ENCODE results near the gene ZNF148.

ZNF148 gene

DNA sequence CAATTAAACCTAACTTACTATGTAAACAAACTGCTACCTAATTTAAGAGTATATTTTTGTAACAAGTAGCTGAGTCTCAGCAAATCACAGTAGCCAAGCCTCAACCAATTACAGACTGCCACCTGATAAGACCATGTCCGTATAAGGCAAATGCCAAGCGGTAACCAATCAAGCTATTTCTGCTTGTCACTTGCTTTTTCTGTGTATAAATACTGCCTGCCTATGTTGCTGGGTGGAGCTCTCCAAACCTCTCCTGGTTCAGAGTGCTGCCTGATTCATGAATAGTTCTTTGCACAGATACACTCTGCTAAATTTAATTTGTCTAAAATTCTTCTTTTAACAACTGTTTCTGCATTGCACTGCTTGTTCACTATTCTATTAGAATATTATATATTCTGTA is 42.6 kb downstream of the ZNF148 start:
- TF ChIP-seq YY1 (IDR thresholded peaks at IDR 0.05; ENCODE audit: low read depth) (no peak), TCF12 (IDR thresholded peaks at IDR 0.05; ENCODE audit: low read depth) (no peak), USF1 (IDR thresholded peaks at IDR 0.05) (no peak), NFIC (IDR thresholded peaks at IDR 0.05) (no peak), ZBTB7A (IDR thresholded peaks at IDR 0.05; ENCODE audit: low read depth) (no peak), RAD21 (IDR thresholded peaks at IDR 0.05; ENCODE audit: low read depth) (no peak), FOXM1 (IDR thresholded peaks at IDR 0.05; ENCODE audit: borderline replicate concordance, low read depth) (no peak), TEAD4 (IDR thresholded peaks at IDR 0.05) (no peak), CREB1 (IDR thresholded peaks at IDR 0.05; ENCODE audit: low read depth) (no peak), TAF1 (IDR thresholded peaks at IDR 0.05; ENCODE audit: low read depth) (no peak), EGR1 (IDR thresholded peaks at IDR 0.05) (no peak), EP300 (IDR thresholded peaks at IDR 0.05; ENCODE audit: borderline replicate concordance) (no peak), CEBPB (IDR thresholded peaks at IDR 0.05) (no peak)
- TF ChIP-seq, protein P1, sequence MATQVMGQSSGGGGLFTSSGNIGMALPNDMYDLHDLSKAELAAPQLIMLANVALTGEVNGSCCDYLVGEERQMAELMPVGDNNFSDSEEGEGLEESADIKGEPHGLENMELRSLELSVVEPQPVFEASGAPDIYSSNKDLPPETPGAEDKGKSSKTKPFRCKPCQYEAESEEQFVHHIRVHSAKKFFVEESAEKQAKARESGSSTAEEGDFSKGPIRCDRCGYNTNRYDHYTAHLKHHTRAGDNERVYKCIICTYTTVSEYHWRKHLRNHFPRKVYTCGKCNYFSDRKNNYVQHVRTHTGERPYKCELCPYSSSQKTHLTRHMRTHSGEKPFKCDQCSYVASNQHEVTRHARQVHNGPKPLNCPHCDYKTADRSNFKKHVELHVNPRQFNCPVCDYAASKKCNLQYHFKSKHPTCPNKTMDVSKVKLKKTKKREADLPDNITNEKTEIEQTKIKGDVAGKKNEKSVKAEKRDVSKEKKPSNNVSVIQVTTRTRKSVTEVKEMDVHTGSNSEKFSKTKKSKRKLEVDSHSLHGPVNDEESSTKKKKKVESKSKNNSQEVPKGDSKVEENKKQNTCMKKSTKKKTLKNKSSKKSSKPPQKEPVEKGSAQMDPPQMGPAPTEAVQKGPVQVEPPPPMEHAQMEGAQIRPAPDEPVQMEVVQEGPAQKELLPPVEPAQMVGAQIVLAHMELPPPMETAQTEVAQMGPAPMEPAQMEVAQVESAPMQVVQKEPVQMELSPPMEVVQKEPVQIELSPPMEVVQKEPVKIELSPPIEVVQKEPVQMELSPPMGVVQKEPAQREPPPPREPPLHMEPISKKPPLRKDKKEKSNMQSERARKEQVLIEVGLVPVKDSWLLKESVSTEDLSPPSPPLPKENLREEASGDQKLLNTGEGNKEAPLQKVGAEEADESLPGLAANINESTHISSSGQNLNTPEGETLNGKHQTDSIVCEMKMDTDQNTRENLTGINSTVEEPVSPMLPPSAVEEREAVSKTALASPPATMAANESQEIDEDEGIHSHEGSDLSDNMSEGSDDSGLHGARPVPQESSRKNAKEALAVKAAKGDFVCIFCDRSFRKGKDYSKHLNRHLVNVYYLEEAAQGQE (IDR thresholded peaks at IDR 0.05; ENCODE audit: low read depth) = no peak
- TF ChIP-seq, protein P2, sequence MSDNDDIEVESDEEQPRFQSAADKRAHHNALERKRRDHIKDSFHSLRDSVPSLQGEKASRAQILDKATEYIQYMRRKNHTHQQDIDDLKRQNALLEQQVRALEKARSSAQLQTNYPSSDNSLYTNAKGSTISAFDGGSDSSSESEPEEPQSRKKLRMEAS (IDR thresholded peaks at IDR 0.05) = no peak

GRCh38 chr3:125331243-125331642 is 43.9 kb downstream of the ZNF148 start:
- no peak for TF ChIP-seq RAD21 (IDR thresholded peaks at IDR 0.05; ENCODE audit: low read depth)
- TF ChIP-seq TAF1 (IDR thresholded peaks at IDR 0.05; ENCODE audit: low read depth) = no peak
- TF ChIP-seq CEBPB (IDR thresholded peaks at IDR 0.05) = no peak
- no peak for TF ChIP-seq YY1 (IDR thresholded peaks at IDR 0.05; ENCODE audit: low read depth)
- no peak for TF ChIP-seq TCF12 (IDR thresholded peaks at IDR 0.05; ENCODE audit: low read depth)
- no peak for TF ChIP-seq FOXM1 (IDR thresholded peaks at IDR 0.05; ENCODE audit: borderline replicate concordance, low read depth)
- TF ChIP-seq, protein P1 (IDR thresholded peaks at IDR 0.05; ENCODE audit: low read depth) = no peak
- TF ChIP-seq EP300 (IDR thresholded peaks at IDR 0.05; ENCODE audit: borderline replicate concordance) = no peak
- no peak for TF ChIP-seq CREB1 (IDR thresholded peaks at IDR 0.05; ENCODE audit: low read depth)
- TF ChIP-seq NFIC (IDR thresholded peaks at IDR 0.05) = no peak; the same call in 1 of the 2 replicates
- TF ChIP-seq TEAD4 (IDR thresholded peaks at IDR 0.05) = no peak
- TF ChIP-seq, protein P2 (IDR thresholded peaks at IDR 0.05) = no peak
- no peak for TF ChIP-seq USF1 (IDR thresholded peaks at IDR 0.05)
- no peak for TF ChIP-seq ZBTB7A (IDR thresholded peaks at IDR 0.05; ENCODE audit: low read depth)
- TF ChIP-seq EGR1 (IDR thresholded peaks at IDR 0.05) = no peak

DNA sequence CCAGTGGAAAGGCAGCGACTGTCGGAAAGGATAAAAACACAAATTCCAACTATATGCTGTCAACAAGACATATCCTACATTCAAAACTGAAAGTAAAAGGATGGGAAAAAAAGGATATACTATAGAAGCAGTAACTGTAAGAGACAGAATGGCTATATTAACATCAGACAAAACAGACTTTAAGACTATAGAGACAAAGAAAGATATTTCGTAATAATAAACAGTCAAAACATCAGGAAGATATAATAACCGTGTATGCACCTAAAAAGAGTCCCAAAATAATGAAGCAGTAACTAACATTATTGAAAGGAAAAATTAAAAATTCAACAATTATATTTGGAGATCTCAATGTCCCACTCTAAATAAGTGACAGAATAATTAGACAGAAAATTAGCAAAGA is 48.2 kb downstream of the ZNF148 start:
- TF ChIP-seq FOXM1 (IDR thresholded peaks at IDR 0.05; ENCODE audit: borderline replicate concordance, low read depth) (no peak), CREB1 (IDR thresholded peaks at IDR 0.05; ENCODE audit: low read depth) (no peak), ZBTB7A (IDR thresholded peaks at IDR 0.05; ENCODE audit: low read depth) (no peak), YY1 (IDR thresholded peaks at IDR 0.05; ENCODE audit: low read depth) (no peak)

- TF ChIP-seq YY1 (IDR thresholded peaks at IDR 0.05; ENCODE audit: low read depth) = no peak
- no peak for TF ChIP-seq TCF12 (IDR thresholded peaks at IDR 0.05; ENCODE audit: low read depth)
- no peak for TF ChIP-seq TEAD4 (IDR thresholded peaks at IDR 0.05)
- TF ChIP-seq TAF1 (IDR thresholded peaks at IDR 0.05; ENCODE audit: low read depth) = no peak
- no peak for TF ChIP-seq RAD21 (IDR thresholded peaks at IDR 0.05; ENCODE audit: low read depth)
- TF ChIP-seq CREB1 (IDR thresholded peaks at IDR 0.05; ENCODE audit: low read depth) = no peak
- TF ChIP-seq, protein P2 (IDR thresholded peaks at IDR 0.05) = no peak
- no peak for TF ChIP-seq EP300 (IDR thresholded peaks at IDR 0.05; ENCODE audit: borderline replicate concordance)
- no peak for TF ChIP-seq USF1 (IDR thresholded peaks at IDR 0.05)
- no peak for TF ChIP-seq FOXM1 (IDR thresholded peaks at IDR 0.05; ENCODE audit: borderline replicate concordance, low read depth)
- TF ChIP-seq, protein P1 (IDR thresholded peaks at IDR 0.05; ENCODE audit: low read depth) = no peak
- TF ChIP-seq NFIC (IDR thresholded peaks at IDR 0.05) = no peak
- TF ChIP-seq EGR1 (IDR thresholded peaks at IDR 0.05) = no peak
- no peak for TF ChIP-seq CEBPB (IDR thresholded peaks at IDR 0.05)
- TF ChIP-seq ZBTB7A (IDR thresholded peaks at IDR 0.05; ENCODE audit: low read depth) = no peak
Measured at GRCh38 chr3:125325746-125326145, 49.4 kb downstream of the ZNF148 start.

All from Ishikawa (cell line).